GM12892 (cell line): Measurements from ENCODE around the gene PRCC.

ENCODE experiments used
- POLR2A ChIP-seq: IDR thresholded peaks from 2 replicates; pipeline ENCODE4 v1.6.1; 2011; ENCODE audit warnings: low read depth, low read length, control low read depth
- POLR2AphosphoS5 ChIP-seq: IDR thresholded peaks from 2 replicates; pipeline ENCODE4 v1.6.1; 2011; ENCODE audit warnings: low read depth, low read length, control low read depth
- TAF1 ChIP-seq: IDR thresholded peaks from 2 replicates; pipeline ENCODE4 v1.6.1; 2011; ENCODE audit warnings: low read depth, mild to moderate bottlenecking, control low read depth, low read length, borderline replicate concordance

DNA sequence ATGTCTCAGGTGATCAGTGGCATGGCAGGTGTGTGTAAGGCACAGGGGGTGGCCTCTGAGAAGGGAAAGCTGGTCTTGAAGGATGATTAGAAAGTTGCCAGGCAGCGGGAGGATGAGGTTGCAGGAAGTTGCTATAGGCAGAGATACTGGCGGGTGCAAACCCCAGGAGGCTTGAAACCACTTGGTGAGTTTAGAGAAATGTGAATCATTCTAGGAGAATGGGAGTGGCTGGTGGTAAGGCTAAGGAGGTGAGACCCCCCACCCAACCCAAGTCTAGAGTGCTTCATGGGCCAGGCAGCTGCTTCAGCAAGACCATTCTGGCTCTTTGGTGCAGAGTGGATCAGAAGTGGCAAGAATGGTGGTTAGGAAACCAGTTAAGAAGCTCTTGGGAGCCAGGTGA, 40.3 kb downstream of the PRCC start:
- TF ChIP-seq POLR2A (no peak), POLR2AphosphoS5 (no peak), TAF1 (no peak)
